ENCODE data around the gene CLEC19A. TPM values are rescaled to one million over a fixed set of nuclear protein-coding genes. Genes with fewer than 3 reads are reported as not detected.

The CLEC19A gene
- total and polyA plus RNA-seq, 4 experiments from 2014 or later: not detected

- POLR2A ChIA-PET (ENCODE audit: partially characterized antibody): no interaction called here
- H3K27ac ChIP-seq (ENCODE audit: low read depth, low read length): no peak overlapping the region
- no peak overlapping the region for H3K27ac Mint-ChIP-seq
Measured at GRCh38 chr16:19344980-19345379, 59.4 kb downstream of the CLEC19A start.

GRCh38 chr16:19346335-19346922 lies 60.9 kb downstream of the CLEC19A start:
- peaks cover 8 to 20% of the 10 kb centered on the region in 2 donors for H3K27me3 Mint-ChIP-seq
- H3K4me1 Mint-ChIP-seq: no peaks in the 10 kb centered on the region
- no peak overlapping the region for H3K4me3 Mint-ChIP-seq
- H3K4me3 ChIP-seq (ENCODE audit: low read length in 2 of 2): no peak overlapping the region
- DNase-seq: no peak
- H3K4me1 ChIP-seq (ENCODE audit: insufficient read depth, low read length): no peaks in the 10 kb centered on the region
- POLR2A ChIA-PET (ENCODE audit: partially characterized antibody): no interaction called here
- H3K9me3 ChIP-seq (ENCODE audit: control insufficient read depth in 1 of 2, low read length in 2 of 2): no peaks in the 10 kb centered on the region
- no peak overlapping the region for H3K27ac Mint-ChIP-seq
- H3K27me3 ChIP-seq (ENCODE audit: insufficient read depth, low read length): no peaks in the 10 kb centered on the region
- H3K36me3 Mint-ChIP-seq: no peaks in the 10 kb centered on the region
- intact Hi-C loops (cut with micrococcal nuclease): no loop called here
- H3K27ac ChIP-seq (ENCODE audit: low read depth, low read length): no peak overlapping the region
- no peaks in the 10 kb centered on the region for H3K36me3 ChIP-seq (ENCODE audit: insufficient read depth, low read length)
- peaks cover 0 to 2% (median 0%) of the 10 kb centered on the region in 8 donors for H3K9me3 Mint-ChIP-seq
- CTCF ChIA-PET (ENCODE audit: partially characterized antibody): no interaction called here

More at GRCh38 chr16:19344980-19345379, 59.4 kb downstream of the CLEC19A start:
- intact Hi-C loops (cut with micrococcal nuclease): no loop called here
- H3K9me3 ChIP-seq (ENCODE audit: control insufficient read depth in 1 of 2, low read length in 2 of 2): no peaks in the 10 kb centered on the region
- no peaks in the 10 kb centered on the region for H3K27me3 ChIP-seq (ENCODE audit: insufficient read depth, low read length)
- Mint-ChIP-seq H3K36me3 (no peaks in the 10 kb centered on the region), H3K27me3 (peaks cover 8 to 20% of the 10 kb centered on the region in 2 donors), H3K4me1 (no peaks in the 10 kb centered on the region), H3K4me3 (no peak overlapping the region), H3K9me3 (peaks cover 0 to 2% (median 0%) of the 10 kb centered on the region in 8 donors)
- no peaks in the 10 kb centered on the region for H3K4me1 ChIP-seq (ENCODE audit: insufficient read depth, low read length)
- CTCF ChIA-PET (ENCODE audit: partially characterized antibody): no interaction called here
- no peaks in the 10 kb centered on the region for H3K36me3 ChIP-seq (ENCODE audit: insufficient read depth, low read length)
- no peak for DNase-seq
- no peak overlapping the region for H3K4me3 ChIP-seq (ENCODE audit: low read length in 2 of 2)

- H3K4me1 ChIP-seq (ENCODE audit: insufficient read depth, low read length): no peaks in the 10 kb centered on the region
- ChIA-PET CTCF (ENCODE audit: partially characterized antibody) (no interaction called here), POLR2A (ENCODE audit: partially characterized antibody) (no interaction called here)
- no peaks in the 10 kb centered on the region for H3K27me3 ChIP-seq (ENCODE audit: insufficient read depth, low read length)
- intact Hi-C loops (cut with micrococcal nuclease): no loop called here
- no peak overlapping the region for H3K4me3 ChIP-seq (ENCODE audit: low read length in 2 of 2)
- no peak overlapping the region for H3K27ac ChIP-seq (ENCODE audit: low read depth, low read length)
- Mint-ChIP-seq H3K27ac (no peak overlapping the region), H3K27me3 (peaks cover 7 to 16% of the 10 kb centered on the region in 2 donors), H3K36me3 (no peaks in the 10 kb centered on the region), H3K9me3 (peaks cover 0 to under 1% (median 0%) of the 10 kb centered on the region in 8 donors), H3K4me3 (no peak overlapping the region), H3K4me1 (no peaks in the 10 kb centered on the region)
- H3K36me3 ChIP-seq (ENCODE audit: insufficient read depth, low read length): no peaks in the 10 kb centered on the region
- no peak for DNase-seq
- H3K9me3 ChIP-seq (ENCODE audit: control insufficient read depth in 1 of 2, low read length in 2 of 2): no peaks in the 10 kb centered on the region
Measured at GRCh38 chr16:19348125-19348524, 62.6 kb downstream of the CLEC19A start.

- Mint-ChIP-seq H3K36me3 (no peaks in the 10 kb centered on the region), H3K27ac (no peak overlapping the region)
Measured at GRCh38 chr16:19348578-19349315, 63.2 kb downstream of the CLEC19A start.

GRCh38 chr16:19354371-19354770 lies 68.8 kb downstream of the CLEC19A start:
- Mint-ChIP-seq H3K4me3 (no peak overlapping the region), H3K9me3 (no peaks in the 10 kb centered on the region), H3K27ac (no peak overlapping the region), H3K36me3 (no peaks in the 10 kb centered on the region), H3K4me1 (no peaks in the 10 kb centered on the region), H3K27me3 (no peaks in the 10 kb centered on the region)
- Histone ChIP-seq H3K27me3 (ENCODE audit: insufficient read depth, low read length) (no peaks in the 10 kb centered on the region), H3K4me1 (ENCODE audit: insufficient read depth, low read length) (no peaks in the 10 kb centered on the region), H3K36me3 (ENCODE audit: insufficient read depth, low read length) (no peaks in the 10 kb centered on the region), H3K9me3 (ENCODE audit: control insufficient read depth in 1 of 2, low read length in 2 of 2) (no peaks in the 10 kb centered on the region), H3K27ac (ENCODE audit: low read depth, low read length) (no peak overlapping the region), H3K4me3 (ENCODE audit: low read length in 2 of 2) (no peak overlapping the region)
- no peak for DNase-seq
- POLR2A ChIA-PET (ENCODE audit: partially characterized antibody): no interaction called here
- CTCF ChIA-PET (ENCODE audit: partially characterized antibody): no interaction called here
- intact Hi-C loops (cut with micrococcal nuclease): no loop called here

More at GRCh38 chr16:19348578-19349315, 63.2 kb downstream of the CLEC19A start:
- Histone ChIP-seq H3K4me3 (ENCODE audit: low read length in 2 of 2) (no peak overlapping the region), H3K36me3 (ENCODE audit: insufficient read depth, low read length) (no peaks in the 10 kb centered on the region), H3K27me3 (ENCODE audit: insufficient read depth, low read length) (no peaks in the 10 kb centered on the region), H3K4me1 (ENCODE audit: insufficient read depth, low read length) (no peaks in the 10 kb centered on the region), H3K27ac (ENCODE audit: low read depth, low read length) (no peak overlapping the region), H3K9me3 (ENCODE audit: control insufficient read depth in 1 of 2, low read length in 2 of 2) (no peaks in the 10 kb centered on the region)
- Mint-ChIP-seq H3K4me1 (no peaks in the 10 kb centered on the region), H3K27me3 (peaks cover 7 to 15% of the 10 kb centered on the region in 2 donors), H3K4me3 (no peak overlapping the region), H3K9me3 (no peaks in the 10 kb centered on the region)
- intact Hi-C loops (cut with micrococcal nuclease): no loop called here
- DNase-seq: no peak
- CTCF ChIA-PET (ENCODE audit: partially characterized antibody): no interaction called here
- POLR2A ChIA-PET (ENCODE audit: partially characterized antibody): no interaction called here

GRCh38 chr16:19356024-19356952 lies 70.8 kb downstream of the CLEC19A start:
- Histone ChIP-seq H3K27ac (ENCODE audit: low read depth, low read length) (no peak overlapping the region), H3K27me3 (ENCODE audit: insufficient read depth, low read length) (no peaks in the 10 kb centered on the region), H3K36me3 (ENCODE audit: insufficient read depth, low read length) (no peaks in the 10 kb centered on the region), H3K4me3 (ENCODE audit: low read length in 2 of 2) (no peak overlapping the region), H3K4me1 (ENCODE audit: insufficient read depth, low read length) (no peaks in the 10 kb centered on the region), H3K9me3 (ENCODE audit: control insufficient read depth in 1 of 2, low read length in 2 of 2) (no peaks in the 10 kb centered on the region)
- intact Hi-C loops (cut with micrococcal nuclease): no loop called here
- H3K9me3 Mint-ChIP-seq: peaks cover 0 to 2% (median 0%) of the 10 kb centered on the region in 8 donors
- ChIA-PET POLR2A (ENCODE audit: partially characterized antibody) (no interaction called here), CTCF (ENCODE audit: partially characterized antibody) (no interaction called here)
- H3K27me3 Mint-ChIP-seq: no peaks in the 10 kb centered on the region
- no peak for DNase-seq
- H3K4me1 Mint-ChIP-seq: no peaks in the 10 kb centered on the region
- no peak overlapping the region for H3K4me3 Mint-ChIP-seq
- H3K36me3 Mint-ChIP-seq: no peaks in the 10 kb centered on the region
- H3K27ac Mint-ChIP-seq: no peak overlapping the region

GRCh38 chr16:19359556-19359955 lies 74.0 kb downstream of the CLEC19A start:
- Histone ChIP-seq H3K27me3 (ENCODE audit: insufficient read depth, low read length) (no peaks in the 10 kb centered on the region), H3K4me3 (ENCODE audit: low read length in 2 of 2) (no peak overlapping the region), H3K9me3 (ENCODE audit: control insufficient read depth in 1 of 2, low read length in 2 of 2) (no peaks in the 10 kb centered on the region), H3K27ac (ENCODE audit: low read depth, low read length) (no peak overlapping the region), H3K4me1 (ENCODE audit: insufficient read depth, low read length) (no peaks in the 10 kb centered on the region), H3K36me3 (ENCODE audit: insufficient read depth, low read length) (no peaks in the 10 kb centered on the region)
- DNase-seq: no peak
- peaks cover 0 to 1% of the 10 kb centered on the region in 2 donors for H3K27me3 Mint-ChIP-seq
- ChIA-PET POLR2A (ENCODE audit: partially characterized antibody) (no interaction called here), CTCF (ENCODE audit: partially characterized antibody) (no interaction called here)
- H3K36me3 Mint-ChIP-seq: no peaks in the 10 kb centered on the region
- H3K4me1 Mint-ChIP-seq: no peaks in the 10 kb centered on the region
- no peak overlapping the region for H3K27ac Mint-ChIP-seq
- no peak overlapping the region for H3K4me3 Mint-ChIP-seq
- intact Hi-C loops (cut with micrococcal nuclease): no loop called here
- H3K9me3 Mint-ChIP-seq: peaks cover 0 to 2% (median 0%) of the 10 kb centered on the region in 8 donors

Data from CD4-positive, alpha-beta memory T cell (primary cell).